Lower lobe of right lung (tissue), 2 donors: Measurements from ENCODE around the gene P2RX6. TPM values are rescaled to one million over a fixed set of nuclear protein-coding genes. Genes with fewer than 3 reads are reported as not detected.

Source experiments
- ATAC-seq, 2 donors: fragments of 200-7000 bp; cut with Tn5 transposase; one replicate each; pipeline ENCODE4 v1.9.1; 2020 to 2022; ENCODE audit warnings: mild to moderate bottlenecking in 2 of 2, moderate library complexity in 2 of 2
- DNase-seq: peaks from one replicate; pipeline ENCODE4 v3.0.0-alpha.2; 2020
- H3K27ac ChIP-seq: fragments of 200-600 bp; one replicate; pipeline ENCODE4 v1.8.0; 2022
- H3K27me3 ChIP-seq: fragments of 200-600 bp; one replicate; pipeline ENCODE4 v1.8.0; 2022; ENCODE audit warnings: low read depth
- H3K36me3 ChIP-seq: fragments of 200-600 bp; one replicate; pipeline ENCODE4 v1.8.0; 2022; ENCODE audit warnings: mild to moderate bottlenecking
- H3K4me1 ChIP-seq: fragments of 200-600 bp; one replicate; pipeline ENCODE4 v1.8.0; 2022
- H3K4me3 ChIP-seq: fragments of 200-600 bp; one replicate; pipeline ENCODE4 v1.8.0; 2022; ENCODE audit warnings: mild to moderate bottlenecking
- H3K9me3 ChIP-seq: fragments of 200-600 bp; one replicate; pipeline ENCODE4 v1.8.0; 2022
- CTCF ChIP-seq: fragments of 200-600 bp; IDR thresholded peaks from one replicate; pipeline ENCODE4 v1.8.0; 2022; ENCODE audit warnings: antibody characterized with exemption, mild to moderate bottlenecking
- intact Hi-C: fragments of 100-400 bp; cut with DNase I; formaldehyde crosslinking; loops from one replicate; pipeline ENCODE4 v1.11.0; 2022
- total RNA-seq: library from RNA; stranded (reverse); fragmentation: NEBNext Ultra II Directional; extraction: Animal tissue kit (Norgen Biotek cat#: 25700); gene quantifications from one replicate; pipeline ENCODE4 v1.2.1, GENCODE V29; 2021
- donor health status: DM: no; HTN: yes; CAD: no; lungs with severe emphysema.

The P2RX6 gene
- total RNA-seq, 1 donor from 2014 or later: 2.1 TPM

GRCh38 chr22:20994128-20994901, 20.6 kb upstream of the P2RX6 start:
- Histone ChIP-seq H3K36me3 (peaks cover 96% of the 10 kb centered on the region), H3K4me3 (no peak overlapping the region), H3K9me3 (no peaks in the 10 kb centered on the region), H3K27ac (no peak overlapping the region), H3K27me3 (no peaks in the 10 kb centered on the region), H3K4me1 (no peaks in the 10 kb centered on the region)
- no peak for TF ChIP-seq CTCF
- ATAC-seq (no peak), DNase-seq (no peak)
- intact Hi-C loops: no loop called here

GRCh38 chr22:20994902-20995241, 20.1 kb upstream of the P2RX6 start:
- Histone ChIP-seq H3K27me3 (no peaks in the 10 kb centered on the region), H3K4me1 (peaks cover 5% of the 10 kb centered on the region), H3K36me3 (peaks cover 100% of the 10 kb centered on the region), H3K27ac (no peak overlapping the region), H3K9me3 (no peaks in the 10 kb centered on the region), H3K4me3 (no peak overlapping the region)
- ATAC-seq: no peak
- no peak for DNase-seq
- TF ChIP-seq CTCF: no peak
- intact Hi-C loops: no loop called here

- no peak for ATAC-seq
- Histone ChIP-seq H3K4me3 (no peak overlapping the region), H3K27me3 (no peaks in the 10 kb centered on the region), H3K36me3 (peaks cover 100% of the 10 kb centered on the region), H3K9me3 (no peaks in the 10 kb centered on the region), H3K27ac (no peak overlapping the region), H3K4me1 (peaks cover 11% of the 10 kb centered on the region)
- intact Hi-C loops: no loop called here
- DNase-seq: no peak
- TF ChIP-seq CTCF: no peak
These were observed 19.5 kb upstream of the P2RX6 start for GRCh38 chr22:20995329-20996030.

GRCh38 chr22:20996031-20996410, 18.9 kb upstream of the P2RX6 start:
- DNase-seq (no peak), ATAC-seq (no peak)
- intact Hi-C loops: no loop called here
- Histone ChIP-seq H3K27me3 (no peaks in the 10 kb centered on the region), H3K36me3 (peaks cover 96% of the 10 kb centered on the region), H3K4me3 (no peak overlapping the region), H3K4me1 (peaks cover 17% of the 10 kb centered on the region), H3K9me3 (no peaks in the 10 kb centered on the region), H3K27ac (no peak overlapping the region)
- TF ChIP-seq CTCF: no peak

- intact Hi-C loops: no loop called here
These were observed 18.1 kb upstream of the P2RX6 start for GRCh38 chr22:20996598-20997535.

More at GRCh38 chr22:20996598-20997535, 18.1 kb upstream of the P2RX6 start:
- Histone ChIP-seq H3K4me3 (no peak overlapping the region), H3K27ac (no peak overlapping the region), H3K27me3 (no peaks in the 10 kb centered on the region), H3K4me1 (peaks cover 21% of the 10 kb centered on the region), H3K9me3 (no peaks in the 10 kb centered on the region), H3K36me3 (peaks cover 87% of the 10 kb centered on the region)
- no peak for DNase-seq
- TF ChIP-seq CTCF: no peak
- ATAC-seq: no peak
